NOMO-1 treated with DMSO at 0.1 percent for 48 hours (cell line): ENCODE results near the gene CD63.

Source experiments
- DNase-seq: peaks from one replicate; lab custom pipeline; 2025; ENCODE audit not compliant: unreplicated experiment; lab: John Stamatoyannopoulos, UW

The CD63 gene

DNA sequence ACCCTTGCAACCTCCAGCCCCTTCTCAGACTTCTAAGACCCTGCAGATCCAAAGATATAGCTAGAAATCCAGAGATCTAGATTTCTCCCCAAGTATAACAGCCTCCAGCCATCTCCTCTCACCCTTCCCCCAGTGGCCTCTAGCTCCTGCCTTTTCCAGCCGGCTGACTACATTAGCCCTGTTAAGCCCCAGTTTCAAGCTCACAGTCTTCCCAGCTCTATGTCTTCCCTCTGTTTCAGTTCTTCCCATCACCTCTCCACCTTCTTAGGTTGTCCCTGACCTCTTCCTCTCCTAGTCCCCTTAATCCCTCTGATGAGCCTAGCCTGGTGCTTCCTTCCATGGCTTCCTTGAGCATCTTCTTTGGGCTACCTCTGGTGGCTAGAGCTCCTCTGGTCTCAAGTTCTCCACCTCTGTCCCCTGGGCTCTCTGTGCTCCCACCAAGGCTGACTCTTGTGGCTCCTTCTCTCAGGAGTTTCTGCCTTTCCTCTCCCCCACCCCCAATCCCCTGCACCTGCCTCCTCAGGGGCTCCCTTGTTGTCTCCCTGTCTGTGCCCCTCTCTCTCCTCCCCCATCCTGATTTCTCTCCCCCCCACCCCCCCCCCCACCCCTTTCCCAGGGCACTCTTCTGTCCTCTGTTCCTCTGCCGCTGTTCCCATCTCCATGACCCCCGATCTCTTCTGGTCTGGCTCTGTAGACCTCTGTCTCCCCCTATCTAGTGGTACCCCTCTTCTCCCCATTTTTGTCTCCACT lies 13.3 kb upstream of the CD63 start:
- DNase-seq = no peak

DNA sequence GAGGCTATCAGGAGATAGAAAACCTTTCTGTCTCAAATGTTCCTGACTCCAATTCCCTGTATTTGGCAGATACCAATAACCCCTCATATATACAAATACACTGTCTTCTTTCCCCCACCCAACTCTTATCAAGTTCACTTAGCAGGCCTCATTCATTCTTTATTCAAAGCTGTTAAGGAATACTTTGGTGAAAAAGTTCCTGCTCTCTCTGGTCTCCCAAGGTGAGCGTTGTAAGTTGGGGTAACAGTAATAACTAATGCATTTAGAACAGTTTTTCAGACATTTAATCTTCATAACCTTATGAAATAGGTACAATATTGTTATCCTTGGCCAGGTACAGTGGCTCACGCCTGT lies 10.2 kb upstream of the CD63 start:
- no peak for DNase-seq

DNA sequence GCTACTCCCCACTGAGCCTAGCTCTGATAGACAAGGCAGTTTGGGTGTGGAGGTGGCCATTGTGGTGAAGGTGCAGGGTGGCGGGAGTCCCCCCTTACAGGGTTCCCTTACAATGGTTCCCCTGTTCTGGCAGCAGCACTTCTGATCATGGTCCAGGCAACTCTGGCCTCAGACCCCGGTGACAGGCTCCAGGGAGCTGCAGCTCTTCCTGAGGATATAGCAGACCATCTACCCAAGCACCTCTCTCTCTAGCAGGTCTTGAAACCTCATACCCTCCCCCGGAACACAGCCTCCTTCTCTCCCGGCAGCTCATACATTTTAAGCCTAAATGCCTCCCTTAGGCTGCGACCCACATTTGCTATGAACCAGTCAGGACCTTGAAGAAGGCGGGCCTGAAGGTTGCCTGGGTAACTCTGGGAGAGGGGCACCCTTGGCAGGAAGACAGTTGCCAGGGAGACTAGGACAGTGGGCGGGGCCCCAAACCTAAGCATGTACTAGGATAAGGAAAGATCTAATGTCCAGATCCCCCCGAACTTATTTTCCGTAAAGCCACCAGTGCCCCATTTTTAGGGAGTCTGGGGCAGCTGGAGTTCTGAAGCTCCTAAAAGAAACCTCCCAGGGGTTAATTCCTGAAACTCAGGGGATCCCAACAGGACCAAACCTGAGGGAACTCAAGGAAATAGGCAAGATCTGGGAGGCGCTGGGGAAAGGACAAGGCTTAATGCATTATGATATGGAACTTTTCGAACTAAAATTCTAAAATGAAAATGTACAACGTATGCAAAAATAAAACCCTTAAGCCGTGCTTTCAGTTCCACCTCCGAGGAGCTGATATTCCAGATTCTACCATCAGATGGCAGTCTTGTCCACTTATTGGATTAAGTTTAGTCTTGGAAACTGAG lies 9.6 kb upstream of the CD63 start:
- DNase-seq = peak; percentile 80

DNA sequence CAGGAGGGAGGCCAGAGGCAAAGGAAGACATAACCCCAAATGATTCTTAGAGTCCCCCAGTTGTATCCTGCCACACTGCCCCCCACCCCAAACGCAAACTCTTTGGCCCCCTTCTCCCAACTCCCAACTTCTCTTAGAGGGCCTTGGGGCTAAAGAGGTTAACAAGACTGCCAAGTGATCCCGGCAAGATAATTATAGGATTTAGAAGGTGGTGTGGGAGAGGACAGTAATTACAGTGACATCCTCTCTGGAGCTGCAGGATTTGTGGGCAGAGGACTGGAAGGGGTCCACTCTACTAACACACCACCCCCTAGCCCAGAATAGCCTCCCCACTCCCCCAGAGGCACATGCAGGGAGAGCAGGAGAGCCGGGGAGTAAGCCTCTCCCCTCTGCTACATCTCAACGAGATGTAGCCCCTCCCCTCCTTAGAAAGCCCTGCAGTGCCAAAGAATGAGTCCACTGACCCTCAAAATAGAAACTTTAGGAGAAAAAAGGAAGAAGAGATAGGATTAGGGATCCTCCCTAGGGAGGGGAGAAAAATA lies 8.8 kb upstream of the CD63 start:
- DNase-seq = no peak

DNA sequence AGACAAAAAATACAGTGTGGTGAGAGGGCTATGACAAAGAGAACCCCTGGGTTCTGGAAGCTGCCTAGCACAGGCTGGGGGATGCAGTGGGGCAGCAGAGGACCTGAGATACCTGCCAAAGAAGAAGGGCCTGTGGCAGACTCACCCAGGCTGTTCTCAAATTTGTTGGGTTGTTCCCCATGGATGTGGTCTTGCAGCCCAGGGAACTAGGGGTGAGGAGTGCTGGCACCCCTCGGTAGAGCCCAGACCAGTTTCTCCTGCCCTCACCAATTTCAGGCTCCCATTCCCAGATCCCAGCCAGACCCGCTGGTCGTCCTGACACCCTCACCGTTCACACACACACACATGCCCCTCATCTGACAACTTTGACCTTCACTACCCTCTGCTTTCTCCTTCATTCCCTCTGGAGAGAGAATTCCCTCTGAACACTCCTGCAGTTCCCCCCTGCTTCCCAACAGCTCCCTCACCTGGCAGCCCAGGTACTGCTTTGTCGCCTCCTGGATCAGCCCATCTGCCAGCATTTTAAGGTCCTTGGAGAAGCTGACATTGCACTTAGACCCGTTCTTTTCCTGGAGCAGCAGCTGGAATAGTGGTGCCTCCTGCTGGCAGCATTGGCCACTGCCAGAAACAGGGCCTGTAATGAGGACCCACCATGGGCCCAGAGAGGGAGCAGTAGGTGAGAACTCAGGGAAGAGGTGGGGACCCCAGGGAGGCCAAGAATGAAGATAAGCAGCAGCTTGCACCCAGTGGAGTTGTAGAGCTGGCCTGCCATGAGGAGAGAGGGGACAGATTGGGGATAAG lies 8.2 kb upstream of the CD63 start:
- DNase-seq = peak; percentile 63

DNA sequence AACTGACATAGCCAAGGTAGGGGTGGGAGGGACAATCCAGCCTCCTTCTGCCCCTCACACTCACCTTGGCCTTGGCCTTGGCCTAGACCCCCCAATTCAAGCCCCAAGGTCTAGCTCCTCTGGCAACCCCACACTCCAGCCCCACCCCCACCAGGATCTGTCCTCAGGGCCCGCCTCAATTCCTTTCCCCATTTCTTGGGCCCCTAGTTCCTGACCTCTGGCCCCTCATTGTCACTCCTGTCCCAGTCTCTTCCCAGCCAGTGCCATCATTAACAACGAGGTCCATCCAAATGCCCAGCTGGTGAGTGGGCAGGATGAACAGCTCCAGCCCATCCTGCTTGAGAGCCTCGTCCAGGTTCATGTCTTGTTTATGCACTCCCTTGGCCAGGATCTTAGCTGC lies 7.3 kb upstream of the CD63 start:
- DNase-seq = no peak

DNA sequence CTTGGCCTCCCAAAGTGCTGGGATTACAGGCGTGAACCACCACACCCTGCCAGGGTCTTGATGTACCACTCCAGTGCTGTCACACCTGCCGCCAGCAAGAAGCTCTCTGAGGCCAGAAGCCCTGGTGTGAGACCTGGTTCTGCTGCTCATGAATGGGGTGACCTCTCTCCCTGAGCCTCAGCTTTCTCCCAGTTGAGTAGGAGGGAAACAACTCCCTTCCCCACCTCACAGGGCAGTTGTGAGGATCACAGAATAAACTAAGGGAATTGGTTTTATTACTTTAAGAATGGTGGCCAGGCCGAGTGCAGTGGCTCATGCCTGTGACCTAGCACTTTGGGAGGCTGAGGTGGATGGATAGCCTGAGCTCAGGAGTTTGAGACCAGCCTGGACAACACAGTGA lies 5.8 kb upstream of the CD63 start:
- DNase-seq = no peak

DNA sequence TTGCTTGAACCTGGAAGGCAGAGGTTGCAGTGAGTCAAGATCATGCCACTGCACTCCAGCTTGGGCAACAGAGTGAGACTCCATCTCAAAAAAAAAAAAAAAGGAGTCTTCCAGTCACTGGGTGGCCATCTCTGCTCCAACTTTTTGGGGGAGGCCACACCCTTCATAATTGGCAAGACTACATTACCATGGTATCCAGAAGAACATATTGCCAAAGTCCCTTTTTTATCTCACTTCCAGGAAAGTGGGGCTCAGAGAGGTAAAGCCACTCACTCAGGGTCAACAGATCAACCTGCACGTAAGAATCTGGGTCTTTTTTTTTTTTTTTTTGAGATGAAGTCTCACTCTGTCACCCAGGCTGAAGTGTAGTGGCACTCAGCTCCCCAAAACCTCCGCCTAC lies 5.0 kb upstream of the CD63 start:
- no peak for DNase-seq

DNA sequence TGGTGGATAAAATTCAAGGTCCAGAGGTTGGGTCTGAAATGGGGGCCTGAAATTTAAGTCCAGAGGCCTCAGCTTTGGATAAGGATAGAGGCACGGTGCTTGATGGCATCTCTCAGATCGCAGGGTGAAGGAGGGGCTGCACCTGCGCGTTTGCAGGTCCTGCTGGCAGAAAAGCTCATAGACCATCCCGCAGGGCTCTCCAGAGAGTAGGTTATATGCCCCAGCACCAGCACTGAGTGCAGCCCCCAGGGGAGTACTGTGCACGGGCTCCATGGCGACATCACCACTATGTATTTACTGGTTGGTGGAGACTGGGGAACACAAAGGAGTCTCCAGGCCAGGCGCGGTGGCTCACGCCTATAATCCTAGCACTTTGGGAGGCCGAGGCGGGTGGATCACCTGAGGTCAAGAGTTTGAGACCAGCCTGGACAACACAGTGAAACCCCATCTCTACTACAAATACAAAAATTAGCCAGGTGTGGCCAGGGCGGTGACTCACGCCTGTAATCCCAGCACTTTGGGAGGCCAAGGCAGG lies 4.3 kb upstream of the CD63 start:
- no peak for DNase-seq

DNA sequence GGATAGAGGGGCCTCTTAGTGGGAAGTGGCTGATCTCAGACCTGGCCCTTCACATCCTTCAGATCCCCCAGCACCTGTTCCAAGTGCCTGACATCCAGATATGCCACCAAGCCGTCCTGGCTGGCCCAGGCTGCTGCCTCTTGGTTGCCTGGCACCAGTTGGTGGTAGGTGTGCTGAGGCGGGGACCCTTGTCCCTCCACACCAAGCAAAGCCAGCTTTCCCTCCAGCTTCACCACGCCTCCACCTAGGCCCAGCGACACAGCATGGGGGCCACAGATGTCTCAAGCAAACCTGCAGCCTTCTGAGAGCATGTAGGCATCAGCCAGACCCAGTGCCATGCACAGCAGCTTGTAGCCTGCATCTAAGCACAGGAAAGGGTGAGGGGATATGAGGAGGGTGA lies 3.5 kb upstream of the CD63 start:
- no peak for DNase-seq

DNA sequence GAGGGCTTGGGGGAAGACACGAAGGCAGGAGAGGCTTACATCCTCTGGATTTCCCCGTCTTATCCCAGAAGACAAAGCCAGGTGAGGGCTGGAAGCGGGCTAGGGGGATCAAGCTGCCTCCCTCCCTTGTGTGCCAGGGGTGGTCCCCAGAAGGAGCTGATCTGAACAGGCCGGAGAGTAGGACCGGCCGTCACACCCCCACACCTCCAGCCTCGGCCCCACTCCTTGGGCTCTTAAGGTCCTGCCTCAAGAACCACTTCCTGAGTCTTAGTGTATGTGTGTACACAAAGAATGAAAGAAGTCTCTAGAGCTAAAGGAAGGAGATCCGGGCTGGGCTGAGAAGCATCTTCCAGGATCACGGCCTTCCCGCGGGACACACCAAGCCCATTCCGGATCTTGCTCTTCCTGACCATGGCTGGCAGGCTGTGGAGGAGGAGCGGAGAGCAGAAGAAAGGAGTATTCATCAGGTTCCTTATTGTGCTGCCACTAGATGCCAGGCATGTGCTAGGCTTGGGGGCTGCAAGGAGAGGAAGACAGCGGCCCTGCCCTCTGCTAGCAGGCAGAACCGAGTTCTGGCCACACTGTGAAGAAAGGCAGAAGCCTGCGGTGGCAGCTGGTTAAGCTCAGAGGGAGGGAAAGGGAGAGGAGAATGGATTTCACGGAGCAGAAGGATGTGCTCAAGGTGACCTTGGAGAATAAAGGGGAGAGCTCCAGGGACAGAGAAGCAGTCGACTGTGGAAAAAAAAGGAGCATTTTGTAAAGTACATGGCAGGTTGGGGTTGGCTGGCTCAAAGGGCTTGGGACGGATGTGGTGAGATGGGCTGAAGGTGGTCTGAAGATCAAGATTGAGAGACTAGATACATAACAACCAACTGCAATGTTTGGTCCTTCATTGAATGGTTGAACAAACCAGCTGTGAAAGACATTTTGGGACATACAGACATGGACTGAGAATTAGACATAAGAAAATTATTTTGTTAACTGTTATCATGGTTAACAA lies 1.3 kb upstream of the CD63 start:
- DNase-seq = peak; percentile 66

DNA sequence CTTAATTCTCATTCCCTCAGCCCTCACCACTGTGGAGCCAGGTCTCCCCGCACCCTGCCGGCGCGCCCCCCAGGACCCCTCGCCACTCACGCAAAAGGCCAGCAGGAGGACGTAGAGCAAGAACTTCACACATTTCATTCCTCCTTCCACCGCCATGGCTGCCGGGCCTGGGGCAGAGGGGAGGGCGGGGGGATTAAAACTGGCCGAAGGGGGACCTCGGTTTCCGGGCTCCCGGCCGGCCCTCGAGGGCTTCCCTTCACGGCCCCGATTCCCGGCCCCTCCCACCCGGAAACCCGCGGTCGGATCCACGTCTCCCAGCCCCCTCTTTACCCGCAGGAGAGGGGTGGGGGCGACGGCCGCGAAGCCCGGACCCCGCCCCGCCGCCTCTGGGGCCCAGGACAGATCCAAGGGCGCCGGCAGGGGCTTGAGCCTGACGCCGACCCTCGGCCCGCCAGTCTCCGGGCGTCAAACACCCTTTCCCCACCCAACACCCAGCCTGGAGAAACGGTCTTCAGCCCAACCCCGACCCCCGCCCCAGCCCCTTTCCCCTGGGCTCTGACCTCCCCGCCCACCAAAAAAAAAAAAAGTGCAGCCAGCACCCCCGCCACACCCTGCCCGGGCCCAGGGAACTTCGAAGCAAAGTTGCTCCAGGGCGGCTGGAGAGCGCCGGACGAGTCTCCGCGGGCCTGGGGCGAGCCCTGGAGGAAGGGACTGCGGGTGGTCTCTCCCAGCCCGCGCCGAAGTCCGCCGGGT lies 447 bp downstream of the CD63 start:
- DNase-seq = peak; percentile 34

DNA sequence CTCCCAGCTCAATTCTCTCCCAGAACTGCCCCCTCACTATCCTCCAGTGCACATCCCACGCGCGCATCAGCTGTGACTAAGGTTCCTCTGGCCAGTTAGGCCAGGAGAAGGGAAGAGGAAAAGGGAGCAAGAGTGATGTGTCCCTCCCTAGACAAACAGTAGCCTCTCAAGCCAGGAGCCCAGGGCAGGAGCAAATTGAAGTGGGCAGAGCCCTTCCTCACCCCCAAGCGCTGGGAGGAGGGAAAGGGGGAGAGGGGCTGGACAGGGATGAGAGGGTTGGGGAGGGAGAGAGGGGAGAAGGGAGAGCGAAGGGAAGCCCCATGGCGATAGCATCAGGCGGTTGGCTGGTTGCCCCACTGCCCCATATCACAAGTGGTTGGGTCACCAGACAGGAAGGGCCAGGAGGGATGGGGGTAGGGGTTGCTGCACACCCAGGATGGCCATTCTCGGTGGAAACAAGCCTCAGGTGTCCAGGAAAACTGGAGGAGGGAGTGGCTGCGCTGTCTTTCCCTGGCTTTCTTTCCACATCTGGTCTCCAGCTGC lies 1.1 kb downstream of the CD63 start:
- DNase-seq = no peak

DNA sequence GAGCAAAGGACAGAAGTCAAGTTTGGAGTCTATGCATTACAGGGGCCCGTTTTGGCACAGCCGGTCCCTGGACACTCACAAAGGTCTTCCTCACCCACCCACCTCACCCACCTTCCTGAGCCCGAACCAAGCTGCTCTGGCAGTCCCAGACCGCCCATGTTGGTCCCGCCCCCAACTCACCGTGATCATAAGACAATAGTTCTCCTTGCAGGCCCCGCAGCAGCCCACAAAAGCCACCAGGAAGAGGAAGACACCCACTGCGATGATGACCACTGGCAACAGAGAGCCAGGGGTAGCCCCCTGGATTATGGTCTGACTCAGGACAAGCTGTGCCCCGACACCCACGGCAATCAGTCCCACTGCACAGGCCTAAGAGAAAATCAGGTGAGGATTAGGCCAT lies 1.8 kb downstream of the CD63 start:
- no peak for DNase-seq

DNA sequence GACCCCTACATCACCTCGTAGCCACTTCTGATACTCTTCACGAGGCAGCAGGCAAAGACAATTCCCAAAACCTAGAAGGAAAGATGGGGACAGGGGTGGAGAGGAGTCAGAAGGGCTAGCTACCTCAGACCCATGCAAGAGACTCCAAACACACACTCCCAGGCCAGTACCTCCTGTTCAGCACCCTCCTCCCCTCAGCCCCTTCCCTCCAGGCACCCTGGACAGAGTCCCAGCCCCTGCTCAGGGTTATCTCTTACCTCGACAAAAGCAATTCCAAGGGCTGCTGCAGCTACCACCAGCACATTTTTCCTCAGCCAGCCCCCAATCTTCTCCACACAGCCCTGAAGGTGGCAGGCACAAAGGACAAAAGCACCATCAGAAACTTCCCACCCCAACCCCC lies 3.3 kb downstream of the CD63 start:
- DNase-seq = no peak

DNA sequence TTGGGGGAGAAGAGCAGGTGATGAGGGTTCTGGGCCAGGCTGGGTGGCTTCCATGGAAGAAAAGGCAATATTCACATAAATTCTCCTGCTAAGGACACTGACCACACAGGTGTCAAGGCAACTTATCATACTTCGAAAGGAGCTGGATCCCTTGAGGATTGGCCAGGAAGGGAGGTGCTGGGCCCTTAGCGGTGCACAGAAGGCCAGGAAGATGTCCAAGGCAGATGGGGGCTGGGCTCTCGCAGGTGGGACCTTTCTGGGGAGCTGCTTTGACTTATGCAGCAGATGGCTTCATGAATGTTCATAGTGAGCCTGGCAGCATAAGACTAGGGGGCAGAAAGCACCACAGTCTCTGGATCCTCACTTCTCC lies 3.9 kb downstream of the CD63 start:
- DNase-seq = no peak

DNA sequence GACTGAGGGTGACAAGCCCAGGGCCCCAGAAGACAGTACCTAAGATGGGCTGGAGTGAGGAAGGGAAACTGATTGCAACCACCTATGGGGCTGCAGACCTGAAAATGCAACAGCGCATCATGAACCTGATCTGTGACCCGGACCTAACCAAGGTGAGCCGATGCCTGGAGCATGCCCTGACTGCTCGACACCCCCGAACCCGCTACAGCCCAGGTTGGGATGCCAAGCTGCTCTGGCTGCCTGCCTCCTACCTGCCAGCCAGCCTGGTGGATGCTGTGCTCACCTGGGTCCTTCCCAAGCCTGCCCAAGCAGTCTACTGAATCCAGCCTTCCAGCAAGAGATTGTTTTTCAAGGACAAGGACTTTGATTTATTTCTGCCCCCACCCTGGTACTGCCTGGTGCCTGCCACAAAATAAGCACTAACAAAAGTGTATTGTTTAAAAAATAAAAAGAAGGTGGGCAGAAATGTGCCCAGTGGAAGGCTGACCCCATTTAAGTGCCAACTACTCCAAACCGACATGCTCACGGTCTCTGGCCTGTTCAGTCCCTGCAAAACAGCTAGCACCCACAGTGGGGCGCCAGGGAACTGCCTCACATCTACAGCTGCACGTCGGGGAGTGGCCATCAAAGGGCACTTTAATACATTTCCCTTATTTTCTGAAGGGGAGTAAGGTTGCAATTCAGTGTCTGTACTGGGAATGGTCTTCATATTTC lies 4.4 kb downstream of the CD63 start:
- peak; percentile 69 for DNase-seq

DNA sequence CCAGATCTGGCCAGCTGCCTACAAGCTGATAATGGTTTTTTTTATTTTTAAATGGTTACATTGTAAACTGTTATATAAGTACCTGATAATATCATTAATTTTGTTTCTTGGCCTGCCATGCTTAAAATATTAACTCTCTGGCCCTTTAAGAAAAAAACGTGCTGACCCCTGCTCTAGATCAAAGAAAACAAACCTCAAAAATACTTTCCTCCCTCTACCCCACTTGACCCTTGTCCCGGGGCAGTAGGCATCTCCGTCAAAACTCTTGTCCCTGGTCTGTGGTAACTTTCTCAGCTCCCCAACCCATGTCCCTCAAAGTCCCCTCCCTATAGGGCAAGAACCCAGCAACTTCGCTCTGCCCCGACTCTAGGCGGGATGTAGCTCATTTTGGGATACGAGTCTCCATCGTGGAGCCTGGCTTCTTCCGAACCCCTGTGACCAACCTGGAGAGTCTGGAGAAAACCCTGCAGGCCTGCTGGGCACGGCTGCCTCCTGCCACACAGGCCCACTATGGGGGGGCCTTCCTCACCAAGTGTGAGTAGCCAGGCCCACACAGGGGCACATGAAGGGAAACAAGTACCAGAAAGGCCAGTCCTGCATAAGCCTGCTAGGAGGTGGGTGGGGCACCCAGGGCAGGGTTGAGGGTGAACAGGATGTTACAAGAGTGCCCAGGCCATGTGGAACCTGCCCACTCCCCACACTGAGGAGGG lies 5.1 kb downstream of the CD63 start:
- no peak for DNase-seq
